ENCODE measurements around the gene SRM. TPM values are rescaled to one million over a fixed set of nuclear protein-coding genes. Genes with fewer than 3 reads are reported as not detected.
"Not testable (repeated sequence)": the region's sequence is repeated elsewhere in the genome, so short reads cannot be mapped to it uniquely, and the experiment has no call there.

The SRM gene
- total and polyA plus RNA-seq, 2 experiments from 2014 or later, result 48.0 to 104 TPM

- no peak overlapping the region for H3K27ac ChIP-seq
- TF ChIP-seq EZH2phosphoT487 (IDR thresholded peaks at IDR 0.05; ENCODE audit: insufficient read depth, low read depth), result no peak
- no peak for TF ChIP-seq EZH2 (IDR thresholded peaks at IDR 0.05; ENCODE audit: insufficient read depth, poor library complexity, severe bottlenecking)
- no peak overlapping the region for H2AFZ ChIP-seq
- H3F3A ChIP-seq (ENCODE audit: insufficient read depth), result no peaks in the 10 kb centered on the region
- no peaks in the 10 kb centered on the region for H3K36me3 ChIP-seq (ENCODE audit: low read depth)
- H4K20me1 ChIP-seq (ENCODE audit: insufficient read depth), result no peaks in the 10 kb centered on the region
- no peak overlapping the region for H3K4me2 ChIP-seq (ENCODE audit: unreplicated experiment)
- H3K9ac ChIP-seq, result no peak overlapping the region
- no peaks in the 10 kb centered on the region for H3K4me1 ChIP-seq (ENCODE audit: insufficient read depth)
- in situ Hi-C loops (cut with MboI), result loop anchor here (10.0 kb wide), 1 partner anchor 595 kb away; no protein-coding TSS in a partner anchor
- H3K27me3 ChIP-seq (replicated peaks; ENCODE audit: insufficient read depth), result no peaks in the 10 kb centered on the region
- H3K79me2 ChIP-seq (ENCODE audit: insufficient read depth), result no peaks in the 10 kb centered on the region
- H3K9me3 ChIP-seq (ENCODE audit: low read depth), result no peaks in the 10 kb centered on the region
- H3K9me2 ChIP-seq (ENCODE audit: insufficient read depth), result no peaks in the 10 kb centered on the region
- H3K4me3 ChIP-seq, result no peak overlapping the region
- no peak for DNase-seq
- 26% methylated on average over 2 of the region's 2 CpGs; no CpG with 5 or more reads in 1 of the 2 experiments for WGBS, 2 experiments (ENCODE audit: low coverage in 1 of 2, low lambda C conversion rate in 2 of 2, missing lambda C conversion rate in 2 of 2)
Measured at GRCh38 chr1:11039351-11040104, 20.3 kb downstream of the SRM start.

- no peaks in the 10 kb centered on the region for H4K20me1 ChIP-seq (ENCODE audit: insufficient read depth)
- no peaks in the 10 kb centered on the region for H3K36me3 ChIP-seq (ENCODE audit: low read depth)
- no peaks in the 10 kb centered on the region for H3K27me3 ChIP-seq (replicated peaks; ENCODE audit: insufficient read depth)
- H3K27ac ChIP-seq, result no peak overlapping the region
- peak; percentile 86 for DNase-seq
- H3K9me3 ChIP-seq (ENCODE audit: low read depth), result no peaks in the 10 kb centered on the region
- no peaks in the 10 kb centered on the region for H3K4me1 ChIP-seq (ENCODE audit: insufficient read depth)
- no peak overlapping the region for H3K4me2 ChIP-seq (ENCODE audit: unreplicated experiment)
- H3K9me2 ChIP-seq (ENCODE audit: insufficient read depth), result no peaks in the 10 kb centered on the region
- H3K4me3 ChIP-seq, result no peak overlapping the region
- in situ Hi-C loops (cut with MboI), result loop anchor here (10.0 kb wide), 1 partner anchor 597 kb away; no protein-coding TSS in a partner anchor
- H2AFZ ChIP-seq, result no peak overlapping the region
- no peaks in the 10 kb centered on the region for H3F3A ChIP-seq (ENCODE audit: insufficient read depth)
- H3K79me2 ChIP-seq (ENCODE audit: insufficient read depth), result no peaks in the 10 kb centered on the region
- whole genome bisulfite sequencing, 2 experiments (ENCODE audit: low coverage in 1 of 2, low lambda C conversion rate in 2 of 2, missing lambda C conversion rate in 2 of 2), result 1 to 2% methylated on average over 8 of the region's 8 CpGs
- no peak overlapping the region for H3K9ac ChIP-seq
- TF ChIP-seq EZH2phosphoT487 (IDR thresholded peaks at IDR 0.05; ENCODE audit: insufficient read depth, low read depth), result no peak
- no peak for TF ChIP-seq EZH2 (IDR thresholded peaks at IDR 0.05; ENCODE audit: insufficient read depth, poor library complexity, severe bottlenecking)
Measured at GRCh38 chr1:11037740-11038182, 22.1 kb downstream of the SRM start.

- in situ Hi-C loops (cut with MboI), result loop anchor here (10.0 kb wide), 1 partner anchor 598 kb away; no protein-coding TSS in a partner anchor
- not testable (repeated sequence) for H2AFZ ChIP-seq
- 51% methylated on average over 18 of the region's 18 CpGs for WGBS, 2 experiments (ENCODE audit: low coverage in 1 of 2, low lambda C conversion rate in 2 of 2, missing lambda C conversion rate in 2 of 2)
Measured at GRCh38 chr1:11037019-11037739, 22.6 kb downstream of the SRM start.

GRCh38 chr1:11031624-11032262 lies 28.1 kb downstream of the SRM start:
- Histone ChIP-seq H3K4me2 (ENCODE audit: unreplicated experiment) (no peak overlapping the region), H4K20me1 (ENCODE audit: insufficient read depth) (no peaks in the 10 kb centered on the region), H3K9me2 (ENCODE audit: insufficient read depth) (no peaks in the 10 kb centered on the region), H3K27ac (no peak overlapping the region), H3F3A (ENCODE audit: insufficient read depth) (peaks cover 32% of the 10 kb centered on the region), H3K9me3 (ENCODE audit: low read depth) (no peaks in the 10 kb centered on the region), H3K9ac (no peak overlapping the region), H3K27me3 (replicated peaks; ENCODE audit: insufficient read depth) (no peaks in the 10 kb centered on the region), H3K4me1 (ENCODE audit: insufficient read depth) (no peaks in the 10 kb centered on the region), H3K36me3 (ENCODE audit: low read depth) (peaks cover 6% of the 10 kb centered on the region; the same call in 1 of the 2 replicates), H2AFZ (no peak overlapping the region), H3K79me2 (ENCODE audit: insufficient read depth) (no peaks in the 10 kb centered on the region), H3K4me3 (no peak overlapping the region)
- DNase-seq, result no peak
- TF ChIP-seq EZH2phosphoT487 (IDR thresholded peaks at IDR 0.05; ENCODE audit: insufficient read depth, low read depth) (no peak), EZH2 (IDR thresholded peaks at IDR 0.05; ENCODE audit: insufficient read depth, poor library complexity, severe bottlenecking) (no peak)
- in situ Hi-C loops (cut with MboI), result loop anchor here (10.0 kb wide), 1 partner anchor 603 kb away; no protein-coding TSS in a partner anchor
- 79 to 85% methylated on average over 10 of the region's 10 CpGs for WGBS, 2 experiments (ENCODE audit: low coverage in 1 of 2, low lambda C conversion rate in 2 of 2, missing lambda C conversion rate in 2 of 2)

More at GRCh38 chr1:11037019-11037739, 22.6 kb downstream of the SRM start:
- not testable (repeated sequence) for H3K9ac ChIP-seq; H4K20me1 ChIP-seq (ENCODE audit: insufficient read depth); H3K36me3 ChIP-seq (ENCODE audit: low read depth); H3K4me3 ChIP-seq; H3F3A ChIP-seq (ENCODE audit: insufficient read depth); H3K79me2 ChIP-seq (ENCODE audit: insufficient read depth); H3K4me1 ChIP-seq (ENCODE audit: insufficient read depth); H3K9me3 ChIP-seq (ENCODE audit: low read depth); H3K27me3 ChIP-seq (replicated peaks; ENCODE audit: insufficient read depth); H3K9me2 ChIP-seq (ENCODE audit: insufficient read depth); DNase-seq; H3K27ac ChIP-seq; H3K4me2 ChIP-seq (ENCODE audit: unreplicated experiment)

All from GM23248 (cell line).